ENCODE data around the gene CASQ1.

Gene CASQ1

DNA sequence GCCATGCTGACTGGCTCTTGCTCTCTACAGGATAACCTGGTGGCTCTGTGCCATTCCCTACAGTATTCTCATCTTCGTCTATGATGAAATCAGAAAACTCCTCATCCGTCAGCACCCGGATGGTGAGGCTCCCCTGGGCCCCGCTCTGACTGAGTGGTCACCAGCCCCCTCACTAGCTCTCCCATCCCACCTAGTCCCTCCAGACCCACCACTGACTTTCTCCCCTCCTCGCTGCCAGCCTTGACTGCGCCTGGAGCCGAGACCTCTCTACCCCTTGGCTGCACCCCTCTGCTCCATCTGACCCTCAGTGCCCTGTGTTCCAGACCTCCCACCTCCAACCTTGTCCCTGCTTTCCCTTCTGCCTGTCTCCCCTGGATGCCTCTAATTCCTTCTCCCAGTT, 4.1 kb upstream of the CASQ1 start:
- no peaks in the 10 kb centered on the region for H3K4me1 ChIP-seq (ENCODE audit: control insufficient read depth, insufficient read depth, low read length, poor library complexity, severe bottlenecking)
- peaks cover 2% of the 10 kb centered on the region for H3K27me3 ChIP-seq (replicated peaks; ENCODE audit: control insufficient read depth, insufficient read depth, low read length, poor library complexity, severe bottlenecking)
- no peak overlapping the region for H3K27ac ChIP-seq (ENCODE audit: insufficient read depth, low read length, poor library complexity, severe bottlenecking)
- no peak for DNase-seq
- H3K36me3 ChIP-seq (ENCODE audit: control insufficient read depth, insufficient read depth, low read length) = no peaks in the 10 kb centered on the region
- H3K9me3 ChIP-seq (ENCODE audit: control insufficient read depth, low read length) = no peaks in the 10 kb centered on the region
- H3K4me3 ChIP-seq (ENCODE audit: insufficient read depth, low read depth, low read length, poor library complexity, severe bottlenecking) = no peak overlapping the region

DNA sequence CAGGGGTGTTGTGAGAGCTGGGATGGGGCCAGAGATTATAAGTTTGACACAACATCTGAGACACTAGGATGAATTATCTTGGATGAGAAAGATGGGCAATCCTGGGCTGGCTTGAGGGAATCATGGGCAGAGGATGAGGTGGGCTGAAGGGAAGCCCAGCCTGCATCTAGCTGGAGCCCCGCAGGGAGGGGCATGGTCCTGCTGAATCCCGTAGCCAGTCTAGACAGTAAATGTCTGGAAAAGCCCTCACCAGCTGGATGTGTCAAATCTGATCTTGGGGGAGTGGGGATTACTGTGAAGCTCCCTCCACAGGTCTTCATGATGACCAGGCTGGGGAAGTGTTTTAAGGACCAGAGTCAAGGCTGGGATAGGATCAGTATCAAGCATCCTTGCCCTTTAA, 3.6 kb upstream of the CASQ1 start:
- Histone ChIP-seq H3K27ac (ENCODE audit: insufficient read depth, low read length, poor library complexity, severe bottlenecking) (no peak overlapping the region), H3K4me3 (ENCODE audit: insufficient read depth, low read depth, low read length, poor library complexity, severe bottlenecking) (no peak overlapping the region), H3K4me1 (ENCODE audit: control insufficient read depth, insufficient read depth, low read length, poor library complexity, severe bottlenecking) (no peaks in the 10 kb centered on the region)

DNA sequence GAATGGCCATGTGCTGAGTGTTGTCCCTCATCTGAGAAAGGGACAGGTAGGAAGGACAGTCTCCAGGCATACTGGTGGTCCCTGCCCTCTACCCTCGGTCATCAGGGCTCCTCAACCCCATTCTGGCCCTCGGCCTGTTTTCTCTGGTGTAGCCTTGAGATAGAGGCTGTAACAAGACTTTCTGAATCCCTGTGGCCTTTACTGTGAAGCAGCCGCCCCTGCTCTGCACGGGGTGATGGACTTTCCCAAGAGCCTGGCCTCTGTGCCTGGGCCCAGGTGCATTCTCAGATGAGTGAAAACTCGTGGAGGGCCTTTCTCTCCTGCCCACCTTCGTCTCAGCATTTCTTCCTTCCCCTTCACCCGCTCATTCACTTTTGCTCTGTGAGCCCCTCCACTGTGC, 3.0 kb upstream of the CASQ1 start:
- Histone ChIP-seq H3K9me3 (ENCODE audit: control insufficient read depth, low read length) (no peaks in the 10 kb centered on the region), H3K4me3 (ENCODE audit: insufficient read depth, low read depth, low read length, poor library complexity, severe bottlenecking) (no peak overlapping the region), H3K27me3 (replicated peaks; ENCODE audit: control insufficient read depth, insufficient read depth, low read length, poor library complexity, severe bottlenecking) (peaks cover 2% of the 10 kb centered on the region), H3K4me1 (ENCODE audit: control insufficient read depth, insufficient read depth, low read length, poor library complexity, severe bottlenecking) (no peaks in the 10 kb centered on the region), H3K36me3 (ENCODE audit: control insufficient read depth, insufficient read depth, low read length) (no peaks in the 10 kb centered on the region), H3K27ac (ENCODE audit: insufficient read depth, low read length, poor library complexity, severe bottlenecking) (no peak overlapping the region)
- DNase-seq = no peak

More for the DNA sequence above, 3.6 kb upstream of the CASQ1 start:
- Histone ChIP-seq H3K36me3 (ENCODE audit: control insufficient read depth, insufficient read depth, low read length) (no peaks in the 10 kb centered on the region), H3K27me3 (replicated peaks; ENCODE audit: control insufficient read depth, insufficient read depth, low read length, poor library complexity, severe bottlenecking) (peaks cover 2% of the 10 kb centered on the region), H3K9me3 (ENCODE audit: control insufficient read depth, low read length) (no peaks in the 10 kb centered on the region)
- DNase-seq = no peak

DNA sequence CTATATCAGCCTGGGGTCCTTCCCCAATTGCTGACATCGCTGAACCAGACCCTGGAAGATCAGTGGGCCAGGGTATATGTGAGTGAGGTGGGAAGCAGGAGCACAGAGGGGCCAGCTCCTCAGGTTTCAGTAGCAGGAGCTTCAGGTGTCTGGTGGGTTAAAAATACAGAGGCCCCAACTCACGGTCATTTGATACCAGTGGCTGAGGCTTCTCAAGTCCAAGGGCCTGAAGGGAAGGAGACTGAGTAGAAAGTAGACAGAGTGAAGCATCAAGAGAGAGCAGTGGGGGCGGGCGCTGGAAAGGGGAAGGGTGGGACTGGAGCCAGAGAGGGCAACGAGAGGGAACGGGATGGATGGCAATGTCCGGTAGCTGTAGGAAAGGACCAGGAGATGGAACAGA, 2.0 kb upstream of the CASQ1 start:
- Histone ChIP-seq H3K4me1 (ENCODE audit: control insufficient read depth, insufficient read depth, low read length, poor library complexity, severe bottlenecking) (no peaks in the 10 kb centered on the region), H3K27me3 (replicated peaks; ENCODE audit: control insufficient read depth, insufficient read depth, low read length, poor library complexity, severe bottlenecking) (peaks cover 2% of the 10 kb centered on the region), H3K36me3 (ENCODE audit: control insufficient read depth, insufficient read depth, low read length) (no peaks in the 10 kb centered on the region), H3K4me3 (ENCODE audit: insufficient read depth, low read depth, low read length, poor library complexity, severe bottlenecking) (no peak overlapping the region), H3K27ac (ENCODE audit: insufficient read depth, low read length, poor library complexity, severe bottlenecking) (no peak overlapping the region), H3K9me3 (ENCODE audit: control insufficient read depth, low read length) (no peaks in the 10 kb centered on the region)
- DNase-seq = no peak

DNA sequence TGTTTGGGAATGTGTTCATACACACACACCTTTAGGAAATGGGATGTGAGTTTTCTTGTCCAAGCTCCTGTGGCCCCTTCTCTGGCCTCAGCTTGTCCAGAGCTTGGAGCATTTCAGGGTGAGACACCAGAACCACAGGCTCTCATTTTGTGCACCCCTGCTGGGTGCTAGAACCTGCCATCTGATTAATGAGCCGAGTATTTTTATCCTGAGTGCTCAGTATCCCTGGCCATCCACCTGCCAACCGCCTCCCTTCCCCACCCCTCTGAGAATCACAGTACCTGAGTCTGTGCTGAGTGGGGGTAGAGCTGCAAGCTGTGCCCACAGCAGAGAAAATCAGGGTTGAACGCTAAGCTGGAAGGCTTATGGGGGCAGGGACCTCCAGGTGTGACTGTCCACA, 1.4 kb downstream of the CASQ1 start:
- Histone ChIP-seq H3K36me3 (ENCODE audit: control insufficient read depth, insufficient read depth, low read length) (no peaks in the 10 kb centered on the region), H3K4me3 (ENCODE audit: insufficient read depth, low read depth, low read length, poor library complexity, severe bottlenecking) (no peak overlapping the region), H3K27me3 (replicated peaks; ENCODE audit: control insufficient read depth, insufficient read depth, low read length, poor library complexity, severe bottlenecking) (peaks cover 2% of the 10 kb centered on the region), H3K9me3 (ENCODE audit: control insufficient read depth, low read length) (no peaks in the 10 kb centered on the region), H3K27ac (ENCODE audit: insufficient read depth, low read length, poor library complexity, severe bottlenecking) (no peak overlapping the region), H3K4me1 (ENCODE audit: control insufficient read depth, insufficient read depth, low read length, poor library complexity, severe bottlenecking) (no peaks in the 10 kb centered on the region)
- no peak for DNase-seq

DNA sequence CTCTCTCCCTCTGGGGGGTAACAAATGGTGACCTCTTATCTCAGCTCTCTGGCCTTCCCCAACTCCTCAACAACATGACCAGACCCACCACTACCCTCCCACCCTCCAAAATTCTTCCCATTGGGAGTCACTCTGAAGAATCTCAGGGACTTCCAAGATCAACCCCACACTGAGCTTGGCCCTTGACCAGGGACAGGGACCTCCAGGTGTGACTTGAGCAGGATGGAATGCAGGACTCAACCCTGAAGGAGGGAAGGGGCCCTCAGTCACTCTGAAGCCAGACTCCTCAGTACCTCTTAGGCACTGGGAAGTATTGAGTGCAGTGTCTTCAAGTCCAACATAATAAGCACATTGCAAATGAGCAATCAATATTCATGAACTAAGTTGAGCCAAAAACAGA, 1.9 kb downstream of the CASQ1 start:
- Histone ChIP-seq H3K9me3 (ENCODE audit: control insufficient read depth, low read length) (no peaks in the 10 kb centered on the region), H3K36me3 (ENCODE audit: control insufficient read depth, insufficient read depth, low read length) (no peaks in the 10 kb centered on the region), H3K4me1 (ENCODE audit: control insufficient read depth, insufficient read depth, low read length, poor library complexity, severe bottlenecking) (no peaks in the 10 kb centered on the region), H3K27me3 (replicated peaks; ENCODE audit: control insufficient read depth, insufficient read depth, low read length, poor library complexity, severe bottlenecking) (peaks cover 2% of the 10 kb centered on the region), H3K4me3 (ENCODE audit: insufficient read depth, low read depth, low read length, poor library complexity, severe bottlenecking) (no peak overlapping the region), H3K27ac (ENCODE audit: insufficient read depth, low read length, poor library complexity, severe bottlenecking) (no peak overlapping the region)
- no peak for DNase-seq

DNA sequence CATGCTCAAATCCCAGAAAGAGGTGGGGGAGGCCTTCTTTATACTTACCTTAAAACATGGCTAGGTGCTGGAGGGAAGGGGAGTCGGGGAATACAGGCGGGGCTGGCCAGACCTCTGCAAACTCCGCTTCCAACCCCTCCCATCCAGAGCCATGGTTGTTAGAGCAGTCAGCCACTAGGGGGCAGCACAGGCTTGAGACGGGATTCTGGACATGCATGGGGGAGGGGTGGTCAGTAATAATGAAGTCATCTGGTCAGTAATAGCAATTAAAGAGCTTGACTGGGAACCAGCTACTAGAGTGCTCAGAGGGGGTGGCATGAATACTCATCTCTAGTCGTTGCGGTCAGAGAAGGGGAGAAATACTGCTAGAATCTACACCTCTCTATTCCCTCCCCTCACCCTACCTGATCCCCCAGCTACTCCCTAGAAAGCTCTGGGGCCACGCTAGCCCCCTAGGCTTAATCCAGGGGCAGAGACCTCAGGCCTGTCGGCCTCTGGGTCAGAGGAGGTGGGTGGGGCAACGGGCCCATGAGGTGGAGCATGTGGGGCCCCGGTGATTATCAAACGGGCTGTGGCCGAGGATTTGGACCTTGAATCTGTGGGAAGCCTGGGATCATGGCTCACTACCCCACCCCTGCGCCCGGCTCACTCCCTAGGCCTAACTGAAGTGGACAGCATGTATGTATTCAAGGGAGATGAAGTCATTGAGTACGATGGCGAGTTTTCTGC, 2.9 kb downstream of the CASQ1 start:
- Histone ChIP-seq H3K27ac (ENCODE audit: insufficient read depth, low read length, poor library complexity, severe bottlenecking) (no peak overlapping the region), H3K27me3 (replicated peaks; ENCODE audit: control insufficient read depth, insufficient read depth, low read length, poor library complexity, severe bottlenecking) (peaks cover 2% of the 10 kb centered on the region), H3K36me3 (ENCODE audit: control insufficient read depth, insufficient read depth, low read length) (no peaks in the 10 kb centered on the region), H3K4me3 (ENCODE audit: insufficient read depth, low read depth, low read length, poor library complexity, severe bottlenecking) (no peak overlapping the region), H3K4me1 (ENCODE audit: control insufficient read depth, insufficient read depth, low read length, poor library complexity, severe bottlenecking) (no peaks in the 10 kb centered on the region), H3K9me3 (ENCODE audit: control insufficient read depth, low read length) (no peaks in the 10 kb centered on the region)
- peak; percentile 51 to 75 (median 68) for DNase-seq

DNA sequence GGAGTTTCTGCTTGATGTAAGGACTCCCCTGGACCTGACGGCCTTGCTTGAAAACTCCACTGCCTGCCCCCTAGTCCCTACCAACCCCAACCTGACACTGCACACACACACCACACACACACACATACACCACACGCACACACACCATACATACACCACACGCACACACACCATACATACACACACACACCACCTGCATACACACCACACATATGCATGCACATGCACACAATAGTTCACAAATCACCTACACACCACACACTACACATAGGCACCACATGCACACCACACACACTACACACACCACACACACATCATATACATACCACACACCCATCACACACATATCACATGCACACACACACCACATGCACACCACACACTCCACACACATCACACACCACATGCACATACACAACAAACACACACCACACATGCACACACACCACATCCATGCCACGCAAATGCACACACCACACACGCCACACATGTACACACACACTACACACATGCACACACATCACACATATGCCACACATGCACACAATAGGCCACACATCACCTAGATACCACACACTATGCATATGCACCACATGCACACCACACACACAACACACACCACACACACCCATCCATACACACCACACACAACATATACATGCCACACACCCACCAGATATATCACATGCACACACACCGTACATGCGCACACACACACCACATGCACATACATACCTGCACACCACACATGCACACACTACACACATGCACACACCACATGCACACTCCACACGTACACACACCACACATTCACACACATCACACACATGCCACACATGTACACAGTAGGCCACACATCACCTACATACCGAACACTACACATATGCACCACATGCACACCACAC, 3.7 kb downstream of the CASQ1 start:
- H3K9me3 ChIP-seq (ENCODE audit: control insufficient read depth, low read length) = no peaks in the 10 kb centered on the region
- H3K27me3 ChIP-seq (replicated peaks; ENCODE audit: control insufficient read depth, insufficient read depth, low read length, poor library complexity, severe bottlenecking) = peaks cover 2% of the 10 kb centered on the region
- no peaks in the 10 kb centered on the region for H3K36me3 ChIP-seq (ENCODE audit: control insufficient read depth, insufficient read depth, low read length)
- H3K27ac ChIP-seq (ENCODE audit: insufficient read depth, low read length, poor library complexity, severe bottlenecking) = no peak overlapping the region
- H3K4me1 ChIP-seq (ENCODE audit: control insufficient read depth, insufficient read depth, low read length, poor library complexity, severe bottlenecking) = no peaks in the 10 kb centered on the region
- no peak for DNase-seq
- H3K4me3 ChIP-seq (ENCODE audit: insufficient read depth, low read depth, low read length, poor library complexity, severe bottlenecking) = no peak overlapping the region

DNA sequence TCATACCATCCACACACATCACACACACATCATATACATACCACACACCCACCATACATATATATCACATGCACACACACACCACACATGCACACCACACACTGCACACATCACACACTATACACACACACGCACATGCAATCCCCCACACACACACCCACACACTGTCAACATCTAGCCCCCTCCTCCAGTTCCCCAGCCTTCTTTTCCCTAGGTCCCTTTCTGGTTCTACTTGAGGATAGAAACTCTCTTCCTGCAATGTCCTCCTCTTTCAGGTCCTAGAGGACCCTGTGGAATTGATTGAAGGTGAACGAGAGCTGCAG, 4.3 kb downstream of the CASQ1 start:
- Histone ChIP-seq H3K9me3 (ENCODE audit: control insufficient read depth, low read length) (no peaks in the 10 kb centered on the region), H3K27me3 (replicated peaks; ENCODE audit: control insufficient read depth, insufficient read depth, low read length, poor library complexity, severe bottlenecking) (peaks cover 2% of the 10 kb centered on the region), H3K4me3 (ENCODE audit: insufficient read depth, low read depth, low read length, poor library complexity, severe bottlenecking) (no peak overlapping the region), H3K4me1 (ENCODE audit: control insufficient read depth, insufficient read depth, low read length, poor library complexity, severe bottlenecking) (no peaks in the 10 kb centered on the region), H3K36me3 (ENCODE audit: control insufficient read depth, insufficient read depth, low read length) (no peaks in the 10 kb centered on the region), H3K27ac (ENCODE audit: insufficient read depth, low read length, poor library complexity, severe bottlenecking) (no peak overlapping the region)
- DNase-seq = no peak

DNA sequence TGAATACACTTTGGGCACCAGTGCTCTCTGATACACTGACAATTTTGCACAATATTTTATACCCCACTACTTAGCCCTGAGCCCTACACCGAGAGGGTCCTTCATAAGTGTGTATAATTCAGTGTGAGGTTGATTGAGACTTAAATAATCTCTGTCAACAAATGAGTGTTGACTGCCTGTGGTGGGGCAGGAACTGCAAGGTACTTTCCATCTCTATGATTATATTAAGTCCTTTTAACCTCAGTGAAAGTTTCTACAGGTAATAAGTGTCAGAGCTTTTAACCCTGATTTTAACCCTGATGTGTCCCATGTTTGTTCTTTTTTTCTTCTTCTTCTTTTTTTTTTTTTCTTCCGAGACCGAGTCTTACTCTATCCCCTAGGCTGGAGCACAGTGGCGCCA, 5.8 kb downstream of the CASQ1 start:
- no peaks in the 10 kb centered on the region for H3K9me3 ChIP-seq (ENCODE audit: control insufficient read depth, low read length)
- H3K4me1 ChIP-seq (ENCODE audit: control insufficient read depth, insufficient read depth, low read length, poor library complexity, severe bottlenecking) = no peaks in the 10 kb centered on the region
- no peak overlapping the region for H3K4me3 ChIP-seq (ENCODE audit: insufficient read depth, low read depth, low read length, poor library complexity, severe bottlenecking)
- H3K36me3 ChIP-seq (ENCODE audit: control insufficient read depth, insufficient read depth, low read length) = no peaks in the 10 kb centered on the region
- no peaks in the 10 kb centered on the region for H3K27me3 ChIP-seq (replicated peaks; ENCODE audit: control insufficient read depth, insufficient read depth, low read length, poor library complexity, severe bottlenecking)
- DNase-seq = no peak
- H3K27ac ChIP-seq (ENCODE audit: insufficient read depth, low read length, poor library complexity, severe bottlenecking) = no peak overlapping the region

All from effector memory CD4-positive, alpha-beta T cell (primary cell).